Uterus (tissue), 2 donors: ENCODE measurements around the gene IL1RAPL2.

Experiments used
- CTCF ChIP-seq, 4 experiments: fragments of 200-600 bp in 2 of 4; fragments of 450-650 bp in 2 of 4; sonication (generic) in 2 of 4; IDR thresholded peaks; one replicate each; pipeline ENCODE4 v1.5.1; 2016 to 2019; ENCODE audit warnings: antibody characterized with exemption in 4 of 4, mild to moderate bottlenecking in 2 of 4, moderate library complexity in 1 of 4
- POLR2A ChIP-seq, 2 donors: fragments of 450-650 bp; IDR thresholded peaks; one replicate each; pipeline ENCODE4 v1.6.1; 2016; ENCODE audit warnings: antibody characterized with exemption in 2 of 2, mild to moderate bottlenecking in 1 of 2, moderate library complexity in 1 of 2

DNA sequence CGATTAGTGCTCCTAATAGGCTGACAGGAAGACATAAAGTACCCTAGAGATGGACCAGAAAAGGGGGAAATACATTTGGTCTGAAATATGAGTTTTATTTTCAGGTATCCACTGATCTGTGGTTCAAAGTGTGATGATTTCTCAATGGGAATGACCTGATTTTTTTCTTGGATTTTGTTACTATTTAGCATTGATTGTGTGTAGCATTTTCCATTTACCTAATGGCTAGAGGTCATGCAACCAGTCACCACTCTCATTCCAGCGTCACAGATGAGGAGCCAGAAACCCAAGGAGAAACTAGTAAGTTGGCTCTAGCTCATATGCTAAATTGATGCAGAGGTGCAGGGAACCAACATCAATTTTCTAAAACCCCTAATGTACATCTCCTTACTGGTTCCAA, 118.1 kb downstream of the IL1RAPL2 start:
- TF ChIP-seq POLR2A (IDR thresholded peaks at IDR 0.05) (no peak), CTCF (IDR thresholded peaks at IDR 0.05) (no peak)
